NCI-H1105 (cell line): ENCODE data around the gene NAT10.

Experiments
- DNase-seq: peaks from one replicate; lab custom pipeline; 2025; lab: John Stamatoyannopoulos, UW

The NAT10 gene

GRCh38 chr11:34111722-34112270 is 6.4 kb downstream of the NAT10 start:
- no peak for DNase-seq

GRCh38 chr11:34114014-34114413 is 8.6 kb downstream of the NAT10 start:
- DNase-seq: no peak

DNA sequence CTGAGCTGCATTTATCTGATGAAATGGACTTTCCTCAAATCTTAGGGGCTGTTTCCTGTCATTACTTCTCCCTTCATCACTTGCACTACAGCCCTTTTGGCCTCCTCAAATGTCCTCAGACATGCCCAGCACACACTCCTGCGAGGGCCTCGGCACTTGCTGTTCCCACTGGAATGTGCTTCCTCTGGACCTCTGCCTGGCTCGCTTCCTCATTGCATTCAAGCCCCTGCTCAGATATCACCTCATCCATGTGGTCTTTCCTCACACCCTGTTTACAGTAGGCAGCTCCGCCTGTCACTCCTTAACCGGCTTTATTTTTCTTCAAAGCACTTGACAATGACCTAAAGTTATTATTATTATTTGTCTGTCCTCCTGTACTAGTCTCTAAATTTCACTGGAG is 9.0 kb downstream of the NAT10 start:
- no peak for DNase-seq

- DNase-seq: no peak
Measured at GRCh38 chr11:34120651-34121050, 15.2 kb downstream of the NAT10 start.

- no peak for DNase-seq
Measured at GRCh38 chr11:34124885-34125668, 19.6 kb downstream of the NAT10 start.

DNA sequence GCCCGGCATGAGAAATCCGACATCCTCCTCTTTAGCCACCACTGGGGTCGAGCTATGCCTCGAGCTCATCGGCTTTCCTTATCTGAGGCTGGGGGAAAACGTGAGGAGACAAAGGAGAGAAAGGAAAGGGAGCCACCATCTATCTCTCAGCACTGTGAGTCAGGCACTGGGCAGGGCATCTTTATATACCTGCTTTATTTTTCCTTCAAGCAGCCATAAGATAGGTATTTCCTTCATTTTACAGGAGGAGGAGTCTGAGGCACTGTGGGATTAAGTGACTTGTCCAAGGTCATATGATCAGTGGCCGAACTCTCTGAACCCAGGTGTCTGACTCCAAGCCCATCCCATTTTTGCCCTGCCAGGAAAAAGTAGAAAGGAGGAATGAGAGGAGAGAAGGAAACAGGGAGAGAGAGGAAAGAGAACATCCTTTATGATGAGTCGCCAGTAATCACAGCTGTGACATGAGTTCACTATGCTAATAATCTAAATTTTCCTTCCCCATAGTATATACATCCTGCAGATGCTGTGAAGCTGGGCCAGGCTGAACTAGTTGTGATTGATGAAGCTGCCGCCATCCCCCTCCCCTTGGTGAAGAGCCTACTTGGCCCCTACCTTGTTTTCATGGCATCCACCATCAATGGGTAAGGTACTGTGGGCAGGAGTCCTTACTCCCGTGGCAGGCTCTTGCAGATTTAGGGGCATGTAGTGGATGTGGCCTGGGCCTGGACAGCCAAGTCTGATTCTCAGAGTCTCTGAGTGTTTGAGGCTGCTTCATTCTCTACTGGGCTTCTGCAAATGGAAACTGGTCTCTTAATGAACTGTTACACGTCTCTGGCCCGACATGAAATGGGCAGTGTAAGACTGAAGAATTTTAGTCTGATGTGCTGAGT is 21.8 kb downstream of the NAT10 start:
- DNase-seq: no peak

GRCh38 chr11:34128824-34129223 is 23.4 kb downstream of the NAT10 start:
- no peak for DNase-seq

GRCh38 chr11:34132261-34132965 is 27.0 kb downstream of the NAT10 start:
- DNase-seq: no peak

DNA sequence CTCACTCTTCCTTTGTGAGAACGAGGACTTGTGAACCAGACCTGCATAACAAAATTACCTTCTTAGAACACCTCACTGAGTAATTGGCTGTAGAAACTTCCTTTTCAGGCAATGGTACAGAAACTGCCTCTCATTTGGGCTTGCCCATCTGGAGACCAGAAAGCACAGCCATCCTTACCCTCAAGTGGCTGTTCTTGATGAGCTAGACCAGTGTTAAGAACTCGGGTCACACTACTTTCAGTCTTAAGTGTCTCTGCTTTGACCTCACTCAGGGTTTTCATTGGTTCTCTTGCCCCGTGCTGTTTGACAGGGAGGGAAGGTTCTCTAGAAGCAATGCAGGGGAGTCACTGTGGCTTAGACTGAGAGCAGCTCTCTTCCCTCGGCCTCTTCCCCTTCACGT is 29.3 kb downstream of the NAT10 start:
- no peak for DNase-seq

GRCh38 chr11:34135439-34135838 is 30.0 kb downstream of the NAT10 start:
- DNase-seq: no peak

DNA sequence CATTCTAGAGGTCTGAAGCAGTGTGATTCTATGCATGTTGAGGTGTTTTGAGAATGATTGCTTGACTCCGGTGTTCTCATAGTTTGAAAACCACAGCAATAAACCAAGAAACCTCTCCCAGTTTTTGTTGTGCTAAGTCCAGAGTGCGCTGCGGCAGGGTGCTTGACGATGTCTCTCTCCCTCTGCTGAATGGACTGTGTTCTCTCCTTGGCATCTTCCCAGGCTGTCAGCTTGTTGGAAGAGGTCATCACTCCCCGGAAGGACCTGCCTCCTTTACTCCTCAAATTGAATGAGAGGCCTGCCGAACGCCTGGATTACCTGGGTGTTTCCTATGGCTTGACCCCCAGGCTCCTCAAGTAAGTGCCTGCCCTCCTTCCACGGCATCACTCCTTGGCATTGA is 31.0 kb downstream of the NAT10 start:
- no peak for DNase-seq

DNA sequence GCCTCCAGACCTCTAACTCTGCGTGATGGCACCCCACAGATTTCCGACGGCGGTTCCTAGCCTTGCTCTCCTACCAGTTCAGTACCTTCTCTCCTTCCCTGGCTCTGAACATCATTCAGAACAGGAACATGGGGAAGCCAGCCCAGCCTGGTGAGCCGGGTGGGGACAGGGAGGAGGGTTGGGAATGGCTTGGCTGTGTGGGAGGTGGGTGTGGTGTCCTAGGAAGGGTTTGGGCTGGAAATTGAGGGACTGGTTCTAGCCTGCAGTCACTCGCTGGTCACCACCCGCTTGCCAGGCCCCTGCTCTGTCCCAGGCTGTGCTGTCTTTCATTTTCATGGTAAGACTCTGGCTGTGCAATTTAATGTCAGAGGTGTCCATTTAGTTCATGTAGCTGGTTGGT is 33.9 kb downstream of the NAT10 start:
- no peak for DNase-seq

GRCh38 chr11:34140149-34140548 is 34.7 kb downstream of the NAT10 start:
- no peak for DNase-seq

DNA sequence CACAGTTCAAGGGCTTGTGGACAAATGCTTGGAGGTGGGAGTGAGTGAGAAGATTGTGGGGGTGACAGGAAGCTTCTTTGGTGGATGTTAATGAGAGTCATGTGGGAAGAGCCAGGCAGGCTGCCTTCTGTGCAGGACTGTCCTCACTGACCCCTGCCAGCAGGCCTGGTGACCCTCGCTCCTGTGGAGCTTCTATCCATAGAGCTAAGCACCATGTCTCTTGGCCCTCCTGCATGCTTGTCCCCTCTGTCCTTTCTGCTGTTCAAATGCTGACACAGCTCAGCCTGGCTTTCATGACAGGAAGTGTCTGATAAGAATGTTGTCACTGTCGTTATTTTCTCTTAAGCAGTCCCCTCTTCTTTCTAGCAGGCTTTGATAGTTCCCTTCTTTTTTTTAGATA is 37.6 kb downstream of the NAT10 start:
- no peak for DNase-seq

DNA sequence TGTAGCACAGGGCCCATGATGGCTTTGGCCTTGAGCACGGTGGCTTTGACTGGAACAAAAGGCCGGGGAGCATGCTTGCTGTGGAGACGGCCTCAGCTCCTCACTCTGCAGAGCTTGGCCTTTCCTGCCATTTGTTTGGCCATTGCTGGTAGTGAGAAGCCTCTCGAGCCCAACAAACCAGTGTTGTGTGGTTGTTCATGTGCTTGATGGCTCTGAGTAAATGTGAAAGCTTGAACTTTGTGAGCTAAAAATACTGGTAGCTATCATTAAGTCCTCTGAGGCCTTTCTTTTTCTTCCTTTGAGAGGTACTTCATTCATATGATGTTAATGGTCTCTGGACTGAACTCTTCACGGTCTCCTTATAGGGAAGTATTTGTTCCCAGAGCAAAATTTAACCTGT is 39.6 kb downstream of the NAT10 start:
- no peak for DNase-seq

GRCh38 chr11:34145847-34146381 is 40.5 kb downstream of the NAT10 start:
- no peak for DNase-seq

- DNase-seq: no peak
Measured at GRCh38 chr11:34146411-34146810, 41.0 kb downstream of the NAT10 start.

- no peak for DNase-seq
Measured at GRCh38 chr11:34146866-34147265, 41.4 kb downstream of the NAT10 start.

DNA sequence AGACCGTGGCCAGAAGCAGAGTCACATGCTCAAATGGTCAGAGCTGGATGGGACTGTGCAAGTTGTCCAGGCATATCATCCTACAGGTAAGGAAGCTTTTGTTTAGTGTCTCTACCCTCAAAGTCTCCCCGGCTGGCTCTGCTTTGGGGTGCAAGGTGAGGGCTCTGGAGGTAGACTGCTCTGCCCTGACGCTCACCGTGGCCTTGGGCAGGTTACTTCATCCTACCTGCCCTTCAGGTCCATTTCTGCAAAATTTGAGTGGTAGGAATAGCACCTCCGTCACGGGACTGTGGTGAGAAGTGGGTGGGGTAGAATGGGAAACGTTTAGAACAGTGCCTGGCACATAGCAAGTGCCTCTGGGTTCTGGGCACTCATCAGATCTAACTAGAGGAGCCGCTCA is 42.2 kb downstream of the NAT10 start:
- no peak for DNase-seq

GRCh38 chr11:34148504-34149165 is 43.2 kb downstream of the NAT10 start:
- no peak for DNase-seq

GRCh38 chr11:34149274-34149673 is 43.8 kb downstream of the NAT10 start:
- no peak for DNase-seq

DNA sequence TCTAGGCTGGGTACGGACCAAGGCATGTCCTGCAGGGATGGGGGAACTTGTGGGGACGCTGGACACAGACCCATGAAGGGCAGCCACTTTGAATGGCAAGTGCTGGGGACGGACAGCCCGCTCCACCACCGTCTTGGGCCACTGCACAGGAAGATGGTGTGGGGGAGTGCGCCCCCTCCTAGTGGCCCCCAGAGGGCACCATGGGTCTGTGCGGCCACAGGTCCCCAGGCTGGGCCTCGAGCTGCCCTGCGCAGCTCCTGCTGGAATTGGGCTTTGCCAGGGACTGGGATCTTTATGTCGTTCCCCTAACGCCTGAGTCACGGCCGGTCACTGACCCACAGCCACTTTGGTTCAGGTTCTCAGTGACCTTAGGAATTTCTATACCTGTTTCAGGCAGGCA is 44.4 kb downstream of the NAT10 start:
- DNase-seq: no peak
